Ascending aorta (tissue), 2 donors: ENCODE data around the gene EZH1. TPM values are rescaled to one million over a fixed set of nuclear protein-coding genes. Genes with fewer than 3 reads are reported as not detected.

ENCODE experiments used
- DNase-seq, 2 donors: peaks; one replicate each; pipeline ENCODE4 v3.0.0-alpha.2; 2019; ENCODE audit warnings: low spot score in 2 of 2
- H3K27ac ChIP-seq, 2 donors: fragments of 200-600 bp; sonication (generic); one replicate each; pipeline ENCODE4 v1.5.1; 2016 to 2017; ENCODE audit warnings: mild to moderate bottlenecking in 1 of 2
- H3K27me3 ChIP-seq: fragments of 200-600 bp; sonication (generic); one replicate; pipeline ENCODE4 v1.5.1; 2017
- H3K36me3 ChIP-seq, 2 donors: fragments of 200-600 bp; sonication (generic); one replicate each; pipeline ENCODE4 v1.5.1; 2016
- H3K4me1 ChIP-seq, 2 donors: fragments of 200-600 bp; sonication (generic); one replicate each; pipeline ENCODE4 v1.5.1; 2016 to 2017; ENCODE audit warnings: mild to moderate bottlenecking in 1 of 2
- H3K4me3 ChIP-seq, 2 donors: fragments of 200-600 bp; sonication (generic); one replicate each; pipeline ENCODE4 v1.5.1; 2016 to 2017; ENCODE audit warnings: mild to moderate bottlenecking in 1 of 2
- H3K9me3 ChIP-seq, 2 donors: fragments of 200-600 bp; sonication (generic); one replicate each; pipeline ENCODE4 v1.5.1; 2016
- CTCF ChIP-seq, 3 experiments: fragments of 200-600 bp in 2 of 3; fragments of 450-650 bp in 1 of 3; sonication (generic) in 2 of 3; IDR thresholded peaks; one replicate each; pipeline ENCODE4 v1.5.1; 2016 to 2019; ENCODE audit warnings: antibody characterized with exemption in 3 of 3, mild to moderate bottlenecking in 1 of 3, moderate library complexity in 1 of 3
- intact Hi-C: fragments of 100-400 bp; cut with DNase I; formaldehyde crosslinking; loops from one replicate; pipeline ENCODE4 v1.15.1; 2023
- total RNA-seq: library from RNA; depleted of rRNA; stranded (reverse); fragments of >200 nt; gene quantifications from one replicate; pipeline ENCODE4 v1.1.0, GENCODE V29; 2016

Gene EZH1
- total RNA-seq, 1 donor from 2014 or later, result 169 TPM

DNA sequence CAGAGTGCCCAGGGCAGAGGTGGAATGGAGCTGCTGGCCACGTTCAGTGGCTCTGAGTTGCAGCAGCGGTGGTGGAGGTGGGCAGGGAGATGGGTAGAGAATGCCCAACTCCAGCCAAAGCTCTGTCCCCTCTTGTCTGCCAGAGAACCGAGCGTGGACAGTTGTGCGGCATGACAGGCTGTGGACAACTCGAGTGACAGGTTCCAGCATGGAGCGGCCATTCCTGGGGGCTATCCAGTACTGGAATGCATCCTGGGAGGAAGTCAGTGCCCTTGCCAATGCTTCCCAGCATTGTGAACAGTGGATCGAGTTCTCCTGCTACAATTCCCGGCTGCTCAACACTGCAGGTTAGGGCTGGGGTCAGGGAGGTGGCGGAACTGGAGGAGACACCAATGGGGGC lies 54.2 kb downstream of the EZH1 start:
- DNase-seq, result no peak
- Histone ChIP-seq H3K4me1 (no peaks in the 10 kb centered on the region), H3K27me3 (no peaks in the 10 kb centered on the region), H3K27ac (no peak overlapping the region), H3K9me3 (no peaks in the 10 kb centered on the region), H3K4me3 (no peak overlapping the region), H3K36me3 (peaks cover 18 to 29% of the 10 kb centered on the region in 2 donors)
- intact Hi-C loops, result no loop called here
- no peak for TF ChIP-seq CTCF (IDR thresholded peaks at IDR 0.05)

DNA sequence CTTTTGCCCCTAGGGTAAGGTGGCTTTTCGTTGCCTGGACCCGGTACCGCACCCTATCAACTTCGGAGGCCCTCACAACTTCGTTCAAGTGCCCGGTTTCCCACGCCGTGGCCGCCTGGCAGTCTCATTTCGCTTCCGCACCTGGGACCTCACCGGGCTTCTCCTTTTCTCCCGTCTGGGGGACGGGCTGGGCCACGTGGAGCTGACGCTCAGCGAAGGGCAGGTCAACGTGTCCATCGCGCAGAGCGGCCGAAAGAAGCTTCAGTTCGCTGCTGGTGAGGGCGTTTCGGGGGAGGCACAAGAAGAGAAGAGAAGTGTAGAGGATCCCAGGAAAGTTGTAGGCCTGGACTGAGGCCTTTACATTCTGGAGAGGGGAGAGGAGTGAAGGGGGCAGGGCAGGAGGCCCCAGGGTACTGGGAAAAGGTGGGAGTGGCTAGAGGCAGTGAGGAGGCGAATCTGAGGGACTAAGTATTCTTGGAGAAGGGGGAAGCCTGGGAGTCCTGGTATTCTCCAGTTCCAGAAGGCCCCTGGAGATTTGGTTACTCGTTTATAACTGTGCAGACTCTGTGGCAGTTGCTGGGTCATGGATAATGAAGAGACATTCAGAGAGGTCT lies 57.0 kb downstream of the EZH1 start:
- H3K27ac ChIP-seq, result no peak overlapping the region
- peaks cover 10 to 17% of the 10 kb centered on the region in 2 donors for H3K36me3 ChIP-seq
- no peak overlapping the region for H3K4me3 ChIP-seq
- no peak for TF ChIP-seq CTCF (IDR thresholded peaks at IDR 0.05)
- intact Hi-C loops, result no loop called here
- no peaks in the 10 kb centered on the region for H3K27me3 ChIP-seq
- peaks cover 5% of the 10 kb centered on the region in 2 donors for H3K4me1 ChIP-seq
- no peak for DNase-seq
- no peaks in the 10 kb centered on the region for H3K9me3 ChIP-seq

DNA sequence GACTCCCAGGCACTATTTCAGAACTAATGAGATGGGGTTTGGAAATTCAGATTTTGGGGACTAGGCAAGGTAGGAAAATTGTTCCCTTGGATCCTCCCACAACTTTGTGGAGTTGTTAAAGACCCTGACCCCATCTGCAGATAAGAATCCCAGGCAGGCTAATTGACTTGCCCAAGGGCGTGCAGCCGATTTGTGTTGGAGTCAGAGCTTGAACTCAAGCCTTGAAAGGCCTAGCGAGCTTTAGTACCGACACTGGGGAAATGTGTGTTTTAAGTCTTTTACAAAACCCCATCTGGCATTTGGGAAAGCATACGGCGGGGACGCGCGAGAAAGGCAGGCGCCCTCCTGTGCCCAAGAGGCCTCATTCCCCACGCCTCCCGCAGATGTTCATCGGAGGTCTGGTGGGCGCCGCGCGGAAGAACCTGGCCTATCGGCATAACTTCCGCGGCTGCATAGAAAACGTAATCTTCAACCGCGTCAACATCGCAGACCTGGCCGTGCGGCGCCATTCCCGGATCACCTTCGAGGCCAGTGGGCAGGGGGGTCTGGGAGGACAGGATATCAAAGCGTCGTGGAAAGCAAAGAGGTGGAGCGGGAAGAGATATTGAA lies 58.2 kb downstream of the EZH1 start:
- peaks cover 3 to 9% of the 10 kb centered on the region in 2 donors for H3K36me3 ChIP-seq
- H3K4me3 ChIP-seq, result no peak overlapping the region
- no peak for TF ChIP-seq CTCF (IDR thresholded peaks at IDR 0.05)
- no peak overlapping the region for H3K27ac ChIP-seq
- peaks cover 6 to 13% of the 10 kb centered on the region in 2 donors for H3K4me1 ChIP-seq
- no peaks in the 10 kb centered on the region for H3K27me3 ChIP-seq
- H3K9me3 ChIP-seq, result no peaks in the 10 kb centered on the region
- intact Hi-C loops, result no loop called here
- DNase-seq, result no peak

GRCh38 chr17:42685831-42686230 lies 59.0 kb downstream of the EZH1 start:
- intact Hi-C loops, result no loop called here
- peaks cover 1 to 8% of the 10 kb centered on the region in 2 donors for H3K36me3 ChIP-seq
- H3K4me1 ChIP-seq, result peaks cover 11 to 17% of the 10 kb centered on the region in 2 donors

GRCh38 chr17:42684929-42685556 lies 59.8 kb downstream of the EZH1 start:
- Histone ChIP-seq H3K27ac (no peak overlapping the region), H3K36me3 (peaks cover 0 to 4% of the 10 kb centered on the region in 2 donors), H3K4me1 (peaks cover 17 to 25% of the 10 kb centered on the region in 2 donors), H3K27me3 (no peaks in the 10 kb centered on the region), H3K4me3 (no peak overlapping the region), H3K9me3 (no peaks in the 10 kb centered on the region)
- intact Hi-C loops, result no loop called here
- TF ChIP-seq CTCF (IDR thresholded peaks at IDR 0.05), result no peak
- no peak for DNase-seq

More at GRCh38 chr17:42685831-42686230, 59.0 kb downstream of the EZH1 start:
- no peak for TF ChIP-seq CTCF (IDR thresholded peaks at IDR 0.05)
- H3K4me3 ChIP-seq, result no peak overlapping the region
- H3K9me3 ChIP-seq, result no peaks in the 10 kb centered on the region
- no peak overlapping the region for H3K27ac ChIP-seq
- H3K27me3 ChIP-seq, result no peaks in the 10 kb centered on the region
- DNase-seq, result no peak
